ENCODE data around the gene CATSPER4.

Gene CATSPER4

DNA sequence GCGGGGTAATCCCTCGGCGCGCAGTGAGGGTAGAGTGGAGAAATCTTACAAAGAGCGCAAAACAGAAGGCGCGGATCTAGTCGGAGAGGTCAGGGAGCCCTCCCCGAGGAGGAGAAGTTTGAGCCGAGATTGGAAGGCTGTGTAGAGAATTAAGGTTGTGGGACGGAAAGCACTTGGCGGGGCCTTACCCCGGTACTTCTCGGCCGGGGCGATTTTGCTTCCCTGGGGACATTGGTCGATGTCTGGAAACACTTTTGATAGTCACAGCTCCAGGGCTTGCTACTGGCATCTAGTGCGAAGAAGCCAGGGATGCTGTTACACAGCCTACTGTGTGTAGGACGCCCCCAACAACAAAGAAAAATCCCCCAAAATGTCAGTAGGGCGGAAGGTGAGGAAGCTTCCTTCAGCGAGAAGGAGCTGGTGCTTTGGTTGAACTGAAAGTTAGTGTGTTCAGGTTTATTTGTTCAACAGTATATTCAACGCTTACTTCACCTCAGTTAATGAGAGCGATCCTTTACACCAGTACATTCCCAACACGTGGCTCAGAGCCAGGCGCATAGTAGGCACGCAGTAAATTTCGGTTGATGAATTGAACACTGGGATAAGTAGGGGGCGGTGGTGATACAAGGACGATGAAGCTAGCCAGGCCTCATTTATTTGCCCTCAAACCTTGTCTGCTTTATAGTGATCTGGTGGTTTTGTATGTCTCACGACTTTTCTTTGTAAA lies 44.4 kb downstream of the CATSPER4 start:
- in situ Hi-C loops (cut with HindIII; ENCODE audit: low sequenced_read_pairs) = loop anchor here (5.0 kb wide), 1 partner anchor 68 kb away; the partner anchor contains the start of genes C1orf232 and ZNF593

DNA sequence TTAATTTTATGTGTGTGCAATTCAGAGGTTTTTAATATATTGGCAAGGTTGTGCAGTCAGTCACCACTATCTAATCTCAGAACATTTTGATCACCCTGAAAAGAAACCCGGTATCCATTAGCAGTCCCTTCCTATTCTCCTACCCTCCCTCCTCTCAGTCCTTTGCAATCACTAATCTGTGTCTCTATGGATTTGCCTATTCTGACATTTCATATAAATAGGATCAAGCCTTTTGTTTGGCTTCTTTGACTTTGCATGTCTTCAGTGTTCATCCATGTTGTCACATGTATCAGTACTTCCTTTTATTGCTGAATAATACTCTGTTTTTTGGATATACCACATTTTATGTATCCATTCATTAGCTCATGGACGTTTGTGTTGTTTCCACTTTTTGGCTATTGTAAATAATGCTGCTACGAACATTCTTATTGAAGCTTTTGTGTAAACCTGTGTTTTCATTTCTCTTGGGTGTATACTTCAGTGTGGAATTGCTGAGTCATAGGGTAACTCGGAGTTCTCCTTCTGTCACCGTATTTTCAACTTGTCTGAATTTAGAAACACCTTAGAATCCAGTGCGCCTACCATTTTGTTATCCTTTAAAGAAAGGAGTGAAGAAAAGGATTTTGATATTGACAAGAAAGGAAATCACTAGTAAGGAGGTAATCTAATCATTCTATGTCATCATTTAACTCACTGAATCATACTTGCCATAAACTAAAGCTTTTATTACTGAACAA lies 47.0 kb downstream of the CATSPER4 start:
- in situ Hi-C loops (cut with HindIII; ENCODE audit: low sequenced_read_pairs) = loop anchor here (5.0 kb wide), 1 partner anchor 70 kb away; the partner anchor contains the start of genes C1orf232 and ZNF593

DNA sequence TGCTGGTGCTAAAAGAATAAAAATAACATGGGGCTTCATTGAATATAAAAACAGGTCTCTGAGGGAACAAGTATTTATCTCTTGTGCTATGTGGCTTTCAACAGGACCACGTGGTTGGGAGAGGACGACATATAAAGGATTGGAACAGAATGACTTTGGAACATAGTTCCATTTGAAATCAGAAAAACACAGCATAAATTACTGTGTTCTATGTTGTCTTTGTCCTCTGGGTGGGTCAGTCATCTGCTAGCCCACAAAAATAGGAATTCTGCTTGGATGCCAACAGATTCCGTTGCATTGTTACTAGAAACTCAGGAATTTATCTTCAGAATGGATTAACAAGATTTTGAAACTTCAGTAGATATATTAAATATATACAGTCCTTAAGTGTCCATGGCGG lies 49.5 kb downstream of the CATSPER4 start:
- in situ Hi-C loops (cut with HindIII; ENCODE audit: low sequenced_read_pairs) = loop anchor here (5.0 kb wide), 1 partner anchor 73 kb away; the partner anchor contains the start of genes C1orf232 and ZNF593

Data from DLD1 (cell line).